ENCODE results near the gene ZNF487.
"Not testable (repeated sequence)": the region's sequence is repeated elsewhere in the genome, so short reads cannot be mapped to it uniquely, and the experiment has no call there.

Gene ZNF487

GRCh38 chr10:43403911-43404703 lies 32.8 kb upstream of the ZNF487 start:
- no peak for DNase-seq

GRCh38 chr10:43404704-43405084 lies 32.2 kb upstream of the ZNF487 start:
- DNase-seq: no peak

- DNase-seq: peak in 17 of 56 donors; percentile 14 to 53 (median 42)
Measured at GRCh38 chr10:43407148-43407575, 29.7 kb upstream of the ZNF487 start.

DNA sequence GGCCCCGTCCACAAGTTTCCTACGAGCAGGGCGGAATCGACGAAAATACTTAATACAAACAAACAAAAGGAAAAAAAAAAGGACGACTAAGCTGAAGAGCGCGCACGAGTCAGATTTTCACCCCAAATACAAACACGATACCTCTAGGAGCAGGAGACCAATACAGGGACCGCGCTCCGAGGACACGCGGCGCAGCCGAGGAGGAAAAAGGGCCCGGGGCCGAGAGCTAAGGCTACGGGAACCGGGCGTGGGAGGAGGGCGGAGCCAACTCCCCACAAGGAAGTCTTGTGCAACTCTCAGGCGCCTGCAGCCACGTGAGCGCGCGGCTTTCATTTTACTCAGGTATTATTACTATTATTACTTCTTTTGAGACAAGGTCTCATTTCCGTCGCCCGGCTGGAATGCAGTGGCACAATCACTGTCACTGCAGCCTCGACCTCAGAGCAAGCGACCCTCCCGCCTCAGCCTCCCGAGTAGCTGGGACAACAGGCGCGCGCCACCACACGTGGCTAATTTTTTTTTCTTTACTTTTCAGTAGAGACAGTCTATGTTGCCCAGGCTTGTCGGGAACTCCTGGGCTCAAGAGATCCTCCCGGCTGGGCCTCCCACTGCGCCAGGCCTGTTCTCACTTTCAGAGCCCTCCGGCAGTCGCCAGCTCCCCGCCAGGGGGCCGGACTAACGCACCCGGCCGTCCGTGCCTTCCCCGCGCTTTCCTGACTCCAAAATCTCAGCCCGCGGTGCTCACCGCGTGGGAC lies 29.2 kb upstream of the ZNF487 start:
- DNase-seq: peak in 52 of 56 donors; percentile 15 to 82 (median 51)

DNA sequence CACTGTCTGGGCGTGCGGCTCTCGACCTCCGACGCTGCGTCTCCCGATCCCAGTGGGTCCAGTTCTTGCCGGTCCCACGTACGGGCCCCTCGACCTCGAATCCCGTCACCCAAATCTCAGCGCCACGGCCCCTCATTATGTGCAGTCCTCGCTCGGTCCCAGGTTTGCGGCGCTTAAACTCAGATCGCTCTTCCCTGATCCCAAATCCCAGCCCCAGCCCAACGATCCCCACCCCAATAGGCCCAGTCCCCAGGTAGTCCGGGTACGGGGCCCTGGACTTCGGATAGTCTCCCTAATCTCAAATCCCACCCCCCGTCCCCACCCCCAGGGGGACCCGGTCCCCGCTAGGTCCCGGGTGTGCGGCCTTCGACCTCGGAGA lies 28.6 kb upstream of the ZNF487 start:
- DNase-seq: peak in 1 of 56 donors; percentile 40

DNA sequence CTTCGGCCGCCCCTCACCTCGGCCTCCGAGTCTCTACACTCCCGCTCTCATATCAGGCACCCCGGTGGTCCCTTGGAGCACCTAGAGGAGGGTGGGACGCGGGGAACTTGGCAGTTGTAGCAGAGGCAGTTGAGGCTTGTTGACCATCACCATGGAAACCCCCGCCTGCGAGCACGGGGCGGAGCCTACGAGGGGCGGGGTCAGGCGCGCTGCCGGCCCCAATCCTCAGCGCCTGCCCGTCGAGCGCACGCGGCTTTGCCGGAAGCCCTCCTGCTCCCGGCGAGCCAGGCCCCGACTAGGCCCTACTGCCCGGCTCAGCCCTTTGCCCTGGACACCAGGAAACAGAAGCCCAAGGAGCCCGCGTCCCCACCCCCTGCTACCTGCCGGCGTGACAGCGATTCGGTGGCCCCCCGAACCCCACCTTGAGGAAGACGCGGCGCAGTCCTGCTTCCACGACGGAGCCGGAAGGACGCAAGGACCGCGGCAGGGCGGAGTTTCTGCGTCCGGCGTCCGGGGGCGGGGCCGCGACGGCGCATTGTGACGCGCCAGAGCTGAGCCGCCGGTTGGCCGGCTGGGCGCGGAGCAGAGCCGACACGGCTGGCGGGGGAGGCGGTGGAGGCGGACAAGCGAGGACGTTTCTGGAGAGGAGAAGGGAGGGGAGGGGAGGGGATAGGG lies 28.1 kb upstream of the ZNF487 start, which contains the start of gene HNRNPF:
TSS of gene HNRNPF (minus strand) at position 477 of the 675 bp plus-strand sequence. CDS start 21,302 bp downstream, outside the sequence.
- DNase-seq: peak; percentile 23 to 96 (median 90)

- DNase-seq: peak in 10 of 56 donors; percentile 21 to 64 (median 46)
Measured at GRCh38 chr10:43409385-43410109, 27.4 kb upstream of the ZNF487 start.

- peak in 1 of 56 donors; percentile 7 for DNase-seq
Measured at GRCh38 chr10:43410345-43410744, 26.6 kb upstream of the ZNF487 start.

DNA sequence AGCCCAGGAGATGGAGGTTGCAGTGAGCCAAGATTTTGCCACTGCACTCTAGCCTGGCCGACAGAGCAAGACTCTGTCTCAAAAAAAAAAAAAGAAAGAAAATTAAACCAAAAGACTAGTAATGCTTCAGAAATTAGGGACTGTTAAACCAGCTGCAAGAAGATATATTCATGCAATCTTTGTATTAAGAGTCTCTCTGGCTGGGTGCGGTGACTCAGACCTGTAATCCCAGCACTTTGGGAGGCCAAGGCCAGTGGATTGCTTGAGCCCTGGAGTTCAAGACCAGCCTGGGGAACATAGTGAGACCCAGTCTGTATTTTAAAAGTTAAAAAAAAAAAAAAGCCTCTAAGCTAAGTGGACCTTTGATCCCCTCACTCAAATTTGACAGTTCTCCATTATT lies 25.4 kb upstream of the ZNF487 start:
- no peak for DNase-seq

GRCh38 chr10:43415544-43415943 lies 21.4 kb upstream of the ZNF487 start:
- DNase-seq: no peak

DNA sequence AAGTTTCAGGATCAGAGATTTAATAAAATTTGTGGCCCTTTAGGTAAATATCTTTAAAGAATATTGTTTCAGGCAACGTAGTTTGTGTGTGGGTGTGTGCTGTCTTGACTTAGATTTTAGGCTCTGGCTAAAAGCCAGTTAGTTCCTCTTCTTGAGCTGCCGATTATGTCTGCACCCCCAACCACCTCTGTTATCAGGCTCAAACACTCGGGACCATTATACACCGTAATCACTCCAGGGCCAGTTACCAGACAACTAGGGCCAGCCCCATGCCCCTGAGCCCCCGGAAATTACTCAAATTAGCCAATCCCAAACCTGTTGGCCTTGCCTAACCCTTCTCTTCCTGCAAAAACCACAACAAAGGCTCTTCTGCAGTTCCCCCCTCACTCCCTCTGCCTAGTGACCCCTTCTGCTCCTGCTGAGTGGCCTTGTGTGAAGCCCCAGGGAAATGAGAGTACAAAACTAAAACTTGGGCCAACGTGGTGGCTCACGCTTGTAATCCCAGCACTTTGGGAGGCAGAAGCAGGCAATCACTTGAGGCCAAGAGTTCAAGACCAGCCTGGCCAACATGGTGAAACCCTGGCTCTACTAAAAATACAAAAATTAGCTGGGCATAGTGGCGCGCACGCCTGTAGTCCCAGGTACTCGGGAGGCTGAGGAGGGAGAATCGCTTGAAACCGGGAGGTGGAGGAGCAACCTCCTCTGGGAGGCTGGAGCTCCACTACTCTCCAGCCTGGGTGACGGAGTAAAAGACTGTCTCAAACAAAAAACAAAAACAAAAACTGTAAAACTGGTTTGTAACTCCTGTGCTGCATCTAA lies 18.8 kb upstream of the ZNF487 start:
- DNase-seq: peak in 1 of 56 donors; percentile 5

DNA sequence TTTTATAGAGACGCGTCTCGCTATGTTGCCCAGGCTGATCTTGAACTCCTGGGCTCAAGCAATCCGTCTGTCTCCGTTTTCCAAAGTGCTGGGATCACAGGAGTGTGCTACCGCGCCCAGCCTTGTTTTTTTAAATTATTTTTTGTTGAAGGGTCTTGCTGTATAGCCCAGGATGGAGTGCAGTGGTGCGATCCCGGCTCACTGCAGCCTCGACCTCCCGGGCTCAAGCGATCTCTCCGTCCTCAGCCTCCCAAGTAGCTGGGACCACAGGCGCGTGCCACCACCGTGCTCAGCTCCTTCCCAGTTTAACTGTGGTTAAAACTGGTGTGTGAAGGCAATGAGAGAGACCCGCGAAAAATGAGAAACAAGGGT lies 16.9 kb upstream of the ZNF487 start:
- DNase-seq: peak in 1 of 56 donors; percentile 44

- peak; percentile 31 to 88 (median 74) for DNase-seq
Measured at GRCh38 chr10:43420369-43421200, 16.3 kb upstream of the ZNF487 start.

GRCh38 chr10:43421201-43421507 lies 15.8 kb upstream of the ZNF487 start:
- DNase-seq: no peak

DNA sequence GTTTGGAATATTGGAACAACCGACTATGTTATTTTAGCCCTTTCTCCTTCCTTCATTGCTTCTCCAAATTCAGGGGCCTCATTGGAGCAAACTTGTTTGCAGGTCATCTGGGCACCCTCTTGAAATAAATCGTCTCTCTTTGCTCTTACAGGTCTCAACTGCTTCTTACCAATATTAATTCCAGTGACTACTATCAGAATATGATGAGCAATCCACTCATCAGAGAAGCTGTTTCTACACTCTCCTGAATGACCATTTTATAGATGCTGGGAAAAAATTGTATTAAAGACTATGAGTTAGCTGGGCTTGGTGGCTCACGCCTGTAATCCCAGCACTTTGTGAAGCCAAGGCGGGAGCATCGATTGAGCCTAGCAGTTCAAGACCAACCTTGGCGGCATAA lies 15.4 kb upstream of the ZNF487 start:
- no peak for DNase-seq

GRCh38 chr10:43421944-43422343 lies 15.0 kb upstream of the ZNF487 start:
- DNase-seq: not testable (repeated sequence)

DNA sequence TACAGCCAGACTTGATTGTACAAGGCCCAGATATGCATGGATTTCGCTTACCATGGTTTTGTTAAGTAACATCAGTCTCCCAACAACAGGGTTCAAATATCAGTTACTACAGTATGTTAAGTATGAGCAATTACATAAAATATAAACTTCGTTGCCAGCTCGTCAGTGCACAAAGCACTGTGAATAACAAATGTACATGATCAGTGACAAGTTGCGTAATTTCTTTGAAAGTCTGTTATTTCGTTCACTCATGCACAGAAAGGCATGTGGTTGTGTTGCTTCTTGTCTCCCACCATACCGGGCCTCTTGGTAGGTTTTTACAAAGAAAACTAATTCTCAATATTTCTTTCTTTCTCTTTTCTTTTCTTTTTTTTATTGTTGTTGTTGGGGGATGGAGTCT lies 12.5 kb upstream of the ZNF487 start:
- DNase-seq: no peak

GRCh38 chr10:43426476-43426875 lies 10.4 kb upstream of the ZNF487 start:
- DNase-seq: not testable (repeated sequence)

DNA sequence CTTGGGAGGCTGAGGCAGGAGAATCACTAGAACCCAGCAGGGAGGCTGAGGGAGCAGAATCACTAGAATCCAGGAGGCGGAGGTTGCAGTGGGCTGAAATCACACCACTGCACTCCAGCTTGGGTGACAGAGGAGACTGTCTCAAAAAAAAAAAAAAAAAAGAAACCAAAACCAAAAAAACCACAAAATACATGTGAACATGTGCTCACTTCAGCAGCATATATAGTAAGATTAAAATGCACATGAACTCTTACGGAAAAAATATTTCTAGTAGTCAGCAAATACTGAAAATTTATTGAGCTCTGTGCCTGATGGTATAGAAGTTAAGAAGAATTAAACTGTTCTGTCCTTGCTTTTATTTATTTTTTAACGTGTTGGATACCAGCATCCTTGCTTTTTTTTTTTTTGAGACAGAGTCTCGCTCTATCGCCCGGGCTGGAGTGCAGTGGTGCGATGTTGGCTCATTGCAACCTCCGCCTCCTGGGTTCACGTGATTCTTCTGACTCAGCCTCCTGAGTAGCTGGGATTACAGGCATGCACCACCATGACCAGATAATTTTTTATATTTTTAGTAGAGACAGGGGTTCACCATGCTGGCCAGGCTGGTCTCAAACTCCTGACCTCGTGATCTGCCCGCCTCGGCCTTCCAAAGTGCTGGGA lies 9.6 kb upstream of the ZNF487 start:
- no peak for DNase-seq

Data from amygdala (tissue), 56 donors.